ENCODE results near the gene AGBL1.

The AGBL1 gene

GRCh38 chr15:86328658-86329057 is 249.0 kb downstream of the AGBL1 start:
- TF ChIP-seq SIN3A (IDR thresholded peaks at IDR 0.05; ENCODE audit: borderline replicate concordance, insufficient read depth, low read length), result no peak
- TF ChIP-seq REST (IDR thresholded peaks at IDR 0.05; ENCODE audit: insufficient read depth in 1 of 2, low read depth in 2 of 2, low read length in 2 of 2), result peak in 1 of 2 experiments; percentile 80; a peak in 2 of 4 replicates
- no peak for TF ChIP-seq POLR2AphosphoS5 (IDR thresholded peaks at IDR 0.05; ENCODE audit: low read depth, low read length)
- TF ChIP-seq TAF1 (IDR thresholded peaks at IDR 0.05; ENCODE audit: borderline replicate concordance, insufficient read depth, low read length), result no peak

- TF ChIP-seq TAF1 (IDR thresholded peaks at IDR 0.05; ENCODE audit: borderline replicate concordance, insufficient read depth, low read length), result no peak
- no peak for TF ChIP-seq REST (IDR thresholded peaks at IDR 0.05; ENCODE audit: insufficient read depth in 1 of 2, low read depth in 2 of 2, low read length in 2 of 2)
- TF ChIP-seq FOXP2 (optimal IDR thresholded peaks at IDR 0.05; ENCODE audit: borderline replicate concordance, extremely low read depth, extremely low read length, insufficient read depth), result no peak
- no peak for TF ChIP-seq POLR2AphosphoS5 (IDR thresholded peaks at IDR 0.05; ENCODE audit: low read depth, low read length)
- TF ChIP-seq SIN3A (IDR thresholded peaks at IDR 0.05; ENCODE audit: borderline replicate concordance, insufficient read depth, low read length), result no peak
Observed at GRCh38 chr15:86329311-86330013, 249.8 kb downstream of the AGBL1 start.

GRCh38 chr15:86333819-86334218 is 254.1 kb downstream of the AGBL1 start:
- TF ChIP-seq POLR2AphosphoS5 (IDR thresholded peaks at IDR 0.05; ENCODE audit: low read depth, low read length) (no peak), TAF1 (IDR thresholded peaks at IDR 0.05; ENCODE audit: borderline replicate concordance, insufficient read depth, low read length) (no peak), SIN3A (IDR thresholded peaks at IDR 0.05; ENCODE audit: borderline replicate concordance, insufficient read depth, low read length) (no peak), REST (IDR thresholded peaks at IDR 0.05; ENCODE audit: insufficient read depth in 1 of 2, low read depth in 2 of 2, low read length in 2 of 2) (no peak), FOXP2 (optimal IDR thresholded peaks at IDR 0.05; ENCODE audit: borderline replicate concordance, extremely low read depth, extremely low read length, insufficient read depth) (no peak)

- TF ChIP-seq REST (IDR thresholded peaks at IDR 0.05; ENCODE audit: insufficient read depth in 1 of 2, low read depth in 2 of 2, low read length in 2 of 2) (no peak), TAF1 (IDR thresholded peaks at IDR 0.05; ENCODE audit: borderline replicate concordance, insufficient read depth, low read length) (no peak), SIN3A (IDR thresholded peaks at IDR 0.05; ENCODE audit: borderline replicate concordance, insufficient read depth, low read length) (no peak), POLR2AphosphoS5 (IDR thresholded peaks at IDR 0.05; ENCODE audit: low read depth, low read length) (no peak), FOXP2 (optimal IDR thresholded peaks at IDR 0.05; ENCODE audit: borderline replicate concordance, extremely low read depth, extremely low read length, insufficient read depth) (no peak)
Observed at GRCh38 chr15:86336051-86336788, 256.5 kb downstream of the AGBL1 start.

Data from PFSK-1 (cell line).